Measurements from ENCODE around the gene BNC2.

The BNC2 gene

GRCh38 chr9:16602494-16602893 lies 268.0 kb downstream of the BNC2 start:
- no peak for DNase-seq (ENCODE audit: low spot score)

GRCh38 chr9:16601991-16602390 lies 268.5 kb downstream of the BNC2 start:
- no peak for DNase-seq (ENCODE audit: low spot score)

GRCh38 chr9:16598316-16598715 lies 272.2 kb downstream of the BNC2 start:
- DNase-seq (ENCODE audit: low spot score), result no peak

- DNase-seq (ENCODE audit: low spot score), result no peak
Observed at GRCh38 chr9:16597136-16597535, 273.3 kb downstream of the BNC2 start.

GRCh38 chr9:16595227-16595626 lies 275.2 kb downstream of the BNC2 start:
- DNase-seq (ENCODE audit: low spot score), result peak; percentile 13

- DNase-seq (ENCODE audit: low spot score), result no peak
Observed at GRCh38 chr9:16594787-16595186, 275.7 kb downstream of the BNC2 start.

GRCh38 chr9:16593746-16594145 lies 276.7 kb downstream of the BNC2 start:
- DNase-seq (ENCODE audit: low spot score), result no peak

GRCh38 chr9:16591092-16591491 lies 279.4 kb downstream of the BNC2 start:
- DNase-seq (ENCODE audit: low spot score), result no peak

- DNase-seq (ENCODE audit: low spot score), result no peak
Observed at GRCh38 chr9:16585591-16585990, 284.9 kb downstream of the BNC2 start.

GRCh38 chr9:16579872-16580432 lies 290.5 kb downstream of the BNC2 start:
- no peak for DNase-seq (ENCODE audit: low spot score)

GRCh38 chr9:16575986-16576245 lies 294.6 kb downstream of the BNC2 start:
- DNase-seq (ENCODE audit: low spot score), result no peak

GRCh38 chr9:16575142-16575985 lies 295.1 kb downstream of the BNC2 start:
- DNase-seq (ENCODE audit: low spot score), result no peak

- DNase-seq (ENCODE audit: low spot score), result no peak
Observed at GRCh38 chr9:16572005-16572734, 298.3 kb downstream of the BNC2 start.

- DNase-seq (ENCODE audit: low spot score), result no peak
Observed at GRCh38 chr9:16571127-16571802, 299.2 kb downstream of the BNC2 start.

GRCh38 chr9:16563446-16563845 lies 307.0 kb downstream of the BNC2 start:
- DNase-seq (ENCODE audit: low spot score), result no peak

GRCh38 chr9:16561121-16561520 lies 309.3 kb downstream of the BNC2 start:
- DNase-seq (ENCODE audit: low spot score), result no peak

- DNase-seq (ENCODE audit: low spot score), result no peak
Observed at GRCh38 chr9:16559418-16560188, 310.9 kb downstream of the BNC2 start.

GRCh38 chr9:16555802-16556201 lies 314.7 kb downstream of the BNC2 start:
- DNase-seq (ENCODE audit: low spot score), result no peak

- no peak for DNase-seq (ENCODE audit: low spot score)
Observed at GRCh38 chr9:16553869-16554540, 316.5 kb downstream of the BNC2 start.

- no peak for DNase-seq (ENCODE audit: low spot score)
Observed at GRCh38 chr9:16552252-16552651, 318.2 kb downstream of the BNC2 start.

- no peak for DNase-seq (ENCODE audit: low spot score)
Observed at GRCh38 chr9:16551692-16552091, 318.8 kb downstream of the BNC2 start.
